ENCODE results near the gene SLC7A8.

The SLC7A8 gene

DNA sequence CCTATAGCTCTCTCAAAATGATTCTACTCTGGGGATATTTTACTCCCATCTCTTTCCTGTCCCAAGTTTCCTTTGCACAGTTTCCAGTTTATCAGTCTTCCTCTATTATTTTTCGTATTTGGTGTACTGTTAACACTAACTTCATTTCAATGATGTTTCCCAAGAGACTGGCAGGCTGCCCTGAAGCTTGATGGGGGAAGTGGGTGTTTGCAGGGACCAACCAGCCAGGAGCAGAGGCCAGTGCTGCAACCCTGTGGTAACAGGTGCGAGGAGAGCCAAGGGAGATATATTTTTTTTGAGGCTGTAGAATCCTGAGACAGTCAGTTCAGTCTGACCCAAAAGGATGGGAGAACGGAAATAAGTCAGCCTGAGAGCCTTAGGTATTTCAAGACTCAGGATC is 52.6 kb downstream of the SLC7A8 start:
- DNase-seq (ENCODE audit: low spot score), result no peak

DNA sequence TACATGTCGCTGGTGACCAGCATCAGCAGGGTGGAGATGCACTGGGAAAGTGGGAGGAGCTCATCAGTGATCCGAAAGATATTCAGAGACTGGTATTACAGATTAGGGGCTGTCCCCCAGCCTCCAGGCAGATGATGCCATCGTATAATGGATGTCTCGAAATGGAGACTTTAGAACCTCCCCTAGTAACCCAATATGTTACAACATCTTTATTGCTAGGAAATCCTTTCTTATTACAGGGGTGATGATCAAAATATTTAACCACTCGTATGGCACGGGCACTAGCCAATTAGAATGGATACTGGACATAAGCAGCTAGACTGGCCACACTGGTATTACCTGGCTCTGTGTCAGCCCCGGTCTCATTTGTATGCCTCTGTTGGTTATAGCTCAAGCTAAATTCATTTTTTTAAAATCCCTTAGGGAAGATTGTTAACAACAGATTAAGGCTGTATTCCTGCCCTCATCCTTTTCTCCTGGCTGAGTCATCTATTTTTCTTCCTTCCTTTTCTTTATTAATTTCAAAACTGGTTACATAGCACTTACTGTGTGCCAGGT is 53.6 kb downstream of the SLC7A8 start:
- DNase-seq (ENCODE audit: low spot score), result no peak

DNA sequence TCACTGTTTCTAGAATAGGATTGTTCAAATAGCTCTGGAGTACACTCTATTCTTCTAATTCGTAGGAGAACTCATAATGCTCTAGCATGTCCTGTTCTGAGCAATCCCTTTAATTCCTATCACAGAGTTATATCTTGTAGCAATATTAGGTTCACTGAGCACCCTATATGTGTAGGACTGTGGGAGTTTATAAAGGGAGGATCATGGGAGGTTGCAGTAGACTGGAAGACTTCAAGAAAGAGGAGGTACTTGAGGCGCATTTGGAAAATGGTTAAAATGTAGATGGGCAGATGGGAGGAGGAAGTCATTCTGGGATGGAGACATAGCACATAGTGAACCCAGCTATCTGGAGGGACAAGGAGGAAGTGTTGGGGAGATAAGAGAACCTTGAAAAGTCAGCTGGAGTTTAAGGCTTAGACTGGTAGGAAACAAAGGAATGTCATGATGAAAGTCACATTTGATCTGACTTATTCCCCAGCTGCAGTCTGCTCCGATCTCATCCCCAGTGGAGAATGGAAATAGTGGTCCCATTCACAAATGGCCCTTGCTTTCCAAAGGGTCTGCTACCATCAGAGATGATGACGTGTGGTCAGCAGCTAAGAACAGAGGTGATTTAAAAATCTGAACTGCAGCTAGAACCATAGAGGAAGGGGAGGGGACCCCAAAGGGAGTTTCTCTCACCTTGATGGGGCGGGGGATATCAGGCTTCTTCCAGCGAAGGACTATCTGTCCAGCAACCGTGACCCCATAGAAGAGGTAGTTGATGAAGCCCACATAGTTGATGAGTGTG is 54.3 kb downstream of the SLC7A8 start:
- no peak for DNase-seq (ENCODE audit: low spot score)

DNA sequence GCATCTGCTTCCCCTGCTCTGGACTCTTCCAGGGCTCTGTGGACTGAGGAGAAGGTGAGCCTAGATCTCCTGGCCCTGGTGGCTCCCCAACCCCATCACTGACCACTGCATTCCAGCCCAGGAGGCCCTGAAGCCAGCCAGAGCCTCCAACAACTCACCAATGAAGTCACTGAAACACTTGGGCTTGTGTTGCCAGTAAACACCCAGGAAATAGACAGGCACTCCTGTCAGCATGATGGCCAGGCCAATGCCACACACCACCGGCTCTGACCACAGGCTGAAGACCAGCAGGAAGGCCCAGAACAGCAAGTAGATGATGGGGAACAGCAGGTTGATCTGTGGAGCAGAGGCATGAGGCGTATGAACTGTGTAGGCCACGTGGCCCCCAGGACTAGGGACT is 55.6 kb downstream of the SLC7A8 start:
- DNase-seq (ENCODE audit: low spot score), result no peak

DNA sequence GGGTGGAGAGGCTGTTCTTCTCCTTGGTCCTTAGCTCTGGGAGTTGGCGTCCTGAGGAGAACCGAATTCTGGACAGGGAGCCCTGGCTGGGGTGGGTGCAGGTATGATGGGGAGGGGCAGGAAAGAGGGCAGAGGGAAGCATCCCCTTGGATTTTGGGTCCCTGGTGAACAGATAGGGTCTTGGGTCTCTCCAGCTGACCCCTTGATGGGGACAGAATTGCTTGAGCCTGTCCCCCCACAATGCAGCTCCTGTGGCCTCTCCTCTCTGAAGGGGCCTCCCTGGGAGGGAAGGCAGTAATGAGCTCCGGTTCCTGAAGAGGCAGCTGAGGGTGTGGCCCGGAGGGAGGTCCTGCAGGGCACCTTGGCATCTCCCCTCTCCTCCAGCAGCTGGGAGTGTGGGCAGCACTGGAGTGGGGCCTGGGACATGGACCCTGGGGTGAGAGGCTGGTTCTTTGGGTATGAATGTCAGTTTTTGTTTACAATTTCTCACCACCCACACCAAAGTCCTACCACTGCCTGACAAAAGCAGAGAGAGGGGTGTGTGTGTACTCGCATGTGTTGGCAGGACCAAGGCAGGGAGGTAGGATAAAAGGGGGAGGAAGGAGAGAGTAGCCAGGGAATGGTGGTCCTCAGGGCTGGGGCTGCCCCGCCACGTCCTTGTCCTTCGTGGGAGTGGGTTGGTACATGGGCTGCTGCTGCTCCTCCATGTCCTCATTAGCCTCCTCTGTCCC is 56.7 kb downstream of the SLC7A8 start:
- no peak for DNase-seq (ENCODE audit: low spot score)

DNA sequence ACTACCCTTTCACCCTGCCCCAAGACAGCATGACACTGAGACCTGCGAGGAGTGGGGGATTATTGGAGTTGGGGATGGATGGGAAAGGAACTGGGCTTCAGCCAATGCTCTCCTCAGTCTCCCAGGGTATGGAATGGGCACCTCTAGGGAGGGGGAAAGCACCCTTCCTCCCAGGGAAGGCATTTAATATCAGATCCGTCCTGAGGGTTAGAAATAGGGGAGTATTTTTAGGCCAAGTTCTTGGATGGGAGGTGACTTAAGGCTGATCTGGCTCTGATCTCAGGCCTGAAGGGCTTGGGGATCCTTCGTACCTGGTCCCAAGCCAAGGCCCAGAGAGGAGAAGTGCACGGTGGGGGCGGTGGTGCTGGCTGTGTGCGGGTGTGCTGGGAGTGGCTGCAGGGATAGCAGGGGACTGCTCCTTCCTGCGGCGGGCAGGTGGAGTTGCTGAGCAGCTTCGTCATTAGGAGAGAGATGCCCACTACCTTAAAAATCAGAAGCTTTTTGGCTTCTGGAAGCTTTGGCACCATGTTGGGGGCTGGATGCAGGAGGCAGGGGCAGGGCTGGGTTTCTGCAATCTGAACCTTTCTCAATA is 57.4 kb downstream of the SLC7A8 start:
- no peak for DNase-seq (ENCODE audit: low spot score)

DNA sequence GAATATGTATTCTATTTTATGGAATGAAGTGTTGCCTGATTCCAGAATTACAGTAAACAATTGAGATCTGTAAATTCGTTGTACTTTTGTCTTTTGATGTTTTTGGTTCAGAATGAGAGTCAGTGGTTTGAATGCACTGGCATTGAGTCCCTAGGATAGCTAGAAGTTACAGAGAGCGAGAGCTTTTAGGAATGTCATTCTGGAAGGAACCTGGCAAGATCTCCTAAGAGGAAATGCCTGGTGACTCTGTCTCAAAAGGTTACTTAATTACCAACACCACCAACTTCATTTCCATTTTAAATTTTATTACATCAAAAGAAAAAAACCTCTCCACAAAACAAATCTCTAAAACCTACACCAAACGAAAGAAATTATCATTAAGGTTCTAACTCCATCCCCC is 58.4 kb downstream of the SLC7A8 start:
- DNase-seq (ENCODE audit: low spot score), result no peak

DNA sequence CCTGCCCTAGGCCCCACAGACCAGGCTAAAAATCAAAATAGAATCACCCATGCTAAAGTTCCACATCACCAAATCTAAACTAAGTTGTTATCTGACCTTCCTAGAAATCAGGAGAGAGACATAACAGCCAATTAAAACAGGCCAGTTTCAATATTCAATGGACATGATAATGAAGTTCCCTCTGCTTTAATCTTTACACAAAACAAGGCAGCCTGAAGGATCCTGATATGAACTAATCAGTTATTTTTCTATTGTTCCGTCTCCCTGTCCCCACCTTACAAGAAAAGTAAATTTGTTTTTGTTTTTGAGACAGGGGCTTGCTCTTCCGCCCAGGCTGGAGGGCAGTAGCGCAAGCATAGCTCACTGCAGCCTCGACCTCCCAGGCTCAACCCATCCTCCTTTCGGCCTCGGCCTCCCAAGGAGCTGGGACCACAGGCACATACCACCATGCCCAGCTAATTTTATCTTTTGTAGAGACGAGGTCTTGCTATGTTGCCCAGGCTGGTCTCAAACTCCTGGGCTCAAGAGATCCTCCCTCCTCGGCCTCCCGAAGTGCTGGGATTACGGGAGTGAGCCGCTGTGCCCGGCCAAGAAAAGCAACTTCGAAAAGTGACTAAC is 59.0 kb downstream of the SLC7A8 start:
- DNase-seq (ENCODE audit: low spot score), result no peak

DNA sequence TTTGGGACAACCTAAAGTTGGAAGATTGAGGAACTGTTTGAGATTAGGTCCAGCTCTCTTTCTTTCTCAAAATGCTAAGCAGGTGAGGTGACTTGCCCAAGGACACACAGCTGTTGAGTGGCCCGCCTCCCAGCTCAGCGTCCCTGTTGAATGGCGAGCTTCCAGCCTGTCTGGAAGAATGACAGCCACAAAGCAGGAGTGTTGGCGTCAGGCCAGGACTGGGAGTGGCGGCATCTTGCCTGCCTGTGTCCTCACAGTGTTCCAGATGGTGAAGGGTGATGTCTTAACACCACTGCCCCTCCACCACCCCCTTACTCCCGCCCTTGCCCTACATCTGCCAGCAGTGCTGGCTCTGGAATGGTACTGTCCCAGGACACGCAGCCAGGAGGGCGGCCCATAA is 60.0 kb downstream of the SLC7A8 start:
- DNase-seq (ENCODE audit: low spot score), result no peak

DNA sequence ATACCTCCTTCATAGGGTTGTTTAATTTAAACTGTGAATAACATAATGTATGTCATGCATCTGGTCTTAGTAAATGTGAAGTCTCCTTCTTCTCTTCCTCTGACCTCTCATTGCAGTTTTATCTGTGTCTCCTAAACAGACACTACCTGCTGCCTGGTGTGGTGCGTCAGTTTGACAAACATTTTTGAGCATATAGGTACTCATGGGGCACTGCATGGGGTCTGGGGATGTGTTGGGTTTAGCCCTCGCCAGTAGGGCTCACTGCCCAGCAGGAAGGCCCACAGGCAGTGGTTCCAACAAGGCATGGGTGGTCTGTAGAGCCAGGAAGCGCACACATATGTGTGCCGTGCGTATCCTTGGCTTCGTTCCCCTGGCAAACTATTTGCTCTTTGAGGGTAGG is 61.4 kb downstream of the SLC7A8 start:
- DNase-seq (ENCODE audit: low spot score), result no peak

DNA sequence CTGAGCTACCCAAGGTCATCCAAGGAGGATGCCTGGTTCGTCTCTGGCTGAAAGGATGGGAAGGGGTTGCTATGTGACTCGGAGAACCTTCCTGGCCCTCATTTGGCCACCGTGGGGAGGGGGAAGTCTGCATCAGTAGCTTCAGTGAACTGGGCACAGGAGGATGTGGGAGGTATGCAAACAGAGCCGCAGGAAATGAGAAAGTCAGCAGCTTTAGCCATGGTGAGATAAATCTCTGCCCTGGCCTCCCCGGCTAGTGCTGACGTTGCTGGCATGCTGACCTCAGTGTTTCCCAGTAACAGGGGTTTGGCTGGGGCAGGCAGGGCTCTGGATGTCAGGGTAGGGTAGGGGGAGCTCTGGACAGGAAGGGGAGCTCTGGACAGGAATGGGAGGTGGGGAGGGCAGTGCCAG is 62.1 kb downstream of the SLC7A8 start:
- DNase-seq (ENCODE audit: low spot score), result no peak

DNA sequence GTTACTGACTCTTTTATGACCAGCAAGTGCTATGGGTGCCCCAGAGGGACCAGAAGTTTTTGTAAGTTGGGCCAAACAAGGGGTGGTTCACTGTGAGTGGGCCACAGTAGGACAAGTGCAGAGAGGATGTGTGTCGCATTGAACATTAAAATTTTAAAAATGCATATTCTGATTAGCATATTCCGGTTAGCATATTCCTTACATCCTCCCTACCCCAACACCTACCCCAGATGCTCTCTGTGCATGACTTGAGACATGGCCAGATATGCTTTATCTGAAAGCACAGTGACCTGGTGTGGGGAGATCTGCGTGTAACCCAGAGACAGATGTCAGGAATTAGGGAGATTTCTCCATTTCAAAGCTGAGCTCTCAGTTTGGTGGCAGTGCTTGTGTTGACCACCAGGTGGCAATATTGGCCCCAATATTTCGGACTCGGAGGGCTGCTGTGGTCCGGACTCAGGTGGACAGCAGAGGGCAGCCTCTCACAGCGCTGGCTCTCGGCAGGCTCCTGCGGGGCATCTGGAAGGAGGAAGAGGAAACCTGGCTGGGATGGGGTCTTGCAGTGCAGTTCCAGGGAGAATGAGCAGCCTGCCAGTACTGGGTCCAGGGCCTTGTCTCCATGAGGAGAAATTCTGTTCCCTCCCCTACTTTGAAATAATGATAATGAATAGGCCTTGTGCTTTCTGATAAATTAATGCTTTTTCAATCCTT is 62.8 kb downstream of the SLC7A8 start:
- peak; percentile 85 for DNase-seq (ENCODE audit: low spot score)

DNA sequence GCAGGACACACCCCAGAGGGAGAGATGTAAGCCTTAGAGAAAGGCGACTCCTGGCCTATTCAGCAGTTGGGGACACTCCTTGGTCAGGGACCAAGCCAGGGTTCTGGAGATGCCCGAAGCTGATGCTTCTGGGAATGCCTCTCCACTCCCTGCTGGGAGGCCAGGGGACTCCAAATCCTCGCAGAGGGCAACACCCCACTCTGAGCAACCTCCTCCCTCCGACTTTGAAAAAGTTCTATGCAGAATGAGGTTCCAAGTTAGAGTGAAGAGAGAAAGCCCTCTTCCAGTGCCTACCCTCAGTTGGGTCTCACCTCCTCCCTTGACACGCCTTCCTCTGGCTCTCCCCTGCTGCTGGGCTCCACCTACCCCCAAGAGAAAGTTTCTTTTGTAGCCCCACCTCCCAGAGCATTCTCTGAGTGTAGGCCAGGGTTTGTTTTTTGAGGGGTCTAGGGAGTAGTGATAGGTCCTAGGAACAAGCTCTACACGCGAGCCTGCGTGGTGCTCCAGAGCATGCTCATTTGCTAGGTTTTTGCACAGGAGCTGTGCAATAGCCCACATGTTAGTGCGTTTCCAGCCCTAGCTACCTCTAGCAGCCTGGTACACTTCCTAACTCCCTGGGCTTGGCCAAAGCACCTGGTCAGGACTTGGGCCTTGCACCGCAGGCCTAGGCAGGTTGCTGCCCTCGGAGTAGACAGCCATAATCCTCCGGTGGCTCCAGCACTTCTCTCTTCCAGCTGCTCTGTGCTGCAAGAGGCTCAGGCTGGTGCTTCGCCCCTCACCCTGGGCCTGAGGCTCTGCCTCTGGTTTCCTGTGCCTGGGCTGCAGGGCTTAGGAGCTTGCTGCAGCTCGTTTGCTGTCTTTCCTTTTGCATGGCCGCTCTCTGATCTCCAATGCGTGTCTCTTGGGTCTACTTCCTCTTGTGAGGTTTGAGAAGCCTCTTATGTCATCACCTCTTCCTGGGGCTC is 63.8 kb downstream of the SLC7A8 start:
- DNase-seq (ENCODE audit: low spot score), result no peak

DNA sequence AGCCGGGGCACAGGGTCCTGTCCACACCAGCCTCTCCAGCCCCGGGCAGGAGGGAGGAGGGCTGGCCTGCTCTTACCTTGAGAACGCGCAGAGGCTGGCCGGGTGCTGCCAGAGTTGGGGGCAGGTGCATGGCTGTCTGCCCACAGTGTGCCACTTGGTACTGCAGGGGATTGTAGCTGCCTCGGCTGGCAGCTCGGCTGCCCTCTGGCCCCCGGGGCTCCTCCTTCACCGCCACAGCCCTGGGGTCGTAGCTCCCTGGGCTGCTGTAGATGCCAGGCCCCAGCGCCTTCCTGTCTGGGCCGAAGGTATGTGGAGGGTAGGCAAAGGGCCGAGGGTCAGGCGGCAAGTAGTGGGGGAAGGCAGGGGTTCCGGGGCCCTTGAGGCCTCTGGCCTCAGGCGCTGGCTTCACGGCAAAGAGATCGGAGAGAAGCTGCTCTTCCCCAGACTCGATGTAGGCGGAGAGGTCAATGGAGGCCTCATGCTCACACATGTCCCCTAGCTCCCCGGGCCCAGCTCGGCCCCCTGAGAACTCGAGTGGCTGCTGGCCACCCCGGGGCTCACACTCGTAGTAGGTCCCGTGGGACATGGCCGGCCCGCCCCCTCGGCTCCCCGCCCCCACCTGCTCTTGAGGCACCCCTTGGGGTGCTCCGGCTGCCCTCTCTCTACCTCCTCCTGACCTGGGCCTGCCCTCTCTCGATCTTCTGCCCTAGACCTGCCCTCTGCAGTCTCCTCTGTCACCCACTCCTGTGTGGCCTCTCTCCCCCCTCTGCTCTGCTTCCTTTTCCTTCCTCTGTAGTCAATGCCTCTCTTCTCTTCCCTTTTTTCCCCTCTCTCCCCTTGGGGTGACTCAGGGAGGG is 64.7 kb downstream of the SLC7A8 start, which contains the start of gene CEBPE:
Gene CEBPE, minus strand, starts transcription at position 750 of the 857 bp plus-strand sequence. Its CDS starts 164 bp downstream, at position 586.
- no peak for DNase-seq (ENCODE audit: low spot score)

DNA sequence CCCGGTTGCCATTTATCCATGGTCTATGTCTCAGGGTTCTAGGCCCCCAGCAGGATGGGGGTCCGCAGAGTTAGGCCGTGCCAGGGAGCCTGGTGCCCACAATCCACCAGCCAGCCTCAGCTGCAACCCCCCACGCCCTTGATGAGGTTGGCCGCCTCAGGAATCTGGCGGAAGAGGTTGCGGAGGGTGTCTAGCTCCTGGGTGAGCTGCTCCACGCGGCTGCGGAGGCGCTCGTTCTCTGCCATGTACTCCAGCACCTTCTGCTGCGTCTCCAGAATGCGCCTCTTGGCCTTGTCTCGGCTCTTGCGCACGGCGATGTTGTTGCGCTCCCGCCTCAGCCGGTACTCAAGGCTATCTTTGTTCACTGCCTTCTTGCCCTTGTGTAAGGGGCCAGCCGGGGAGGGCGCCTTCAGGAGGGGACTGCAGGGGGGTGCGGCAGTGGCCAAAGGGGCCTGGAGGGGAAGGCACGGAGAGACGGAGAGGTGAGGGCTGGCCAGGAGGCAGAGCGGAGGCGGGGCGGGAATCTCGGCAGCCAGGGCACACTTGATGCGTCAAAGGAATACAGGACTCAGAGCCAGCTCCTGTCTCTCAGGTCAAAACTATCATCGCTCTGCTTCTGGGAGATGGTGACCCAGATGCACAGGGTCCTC is 66.0 kb downstream of the SLC7A8 start:
- DNase-seq (ENCODE audit: low spot score), result no peak

DNA sequence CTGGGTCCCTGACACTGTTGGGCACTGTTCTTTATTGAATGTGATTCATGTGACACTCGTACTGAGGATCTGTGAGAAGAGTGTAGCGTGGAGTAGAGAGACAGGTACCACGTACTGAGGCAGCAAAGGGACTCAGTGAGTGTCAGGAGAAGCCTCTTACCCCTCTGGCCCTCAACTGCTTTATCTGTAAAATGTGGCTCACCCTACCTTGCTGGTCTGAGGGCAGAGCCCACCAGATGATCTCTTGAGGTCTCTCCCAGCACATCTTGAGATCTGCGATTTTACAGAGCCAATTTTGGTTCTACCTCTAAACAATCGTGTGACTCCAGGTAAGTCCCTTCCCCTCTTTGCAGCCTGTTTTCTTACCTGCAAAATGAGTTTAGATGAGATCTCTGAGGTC is 67.5 kb downstream of the SLC7A8 start:
- no peak for DNase-seq (ENCODE audit: low spot score)

DNA sequence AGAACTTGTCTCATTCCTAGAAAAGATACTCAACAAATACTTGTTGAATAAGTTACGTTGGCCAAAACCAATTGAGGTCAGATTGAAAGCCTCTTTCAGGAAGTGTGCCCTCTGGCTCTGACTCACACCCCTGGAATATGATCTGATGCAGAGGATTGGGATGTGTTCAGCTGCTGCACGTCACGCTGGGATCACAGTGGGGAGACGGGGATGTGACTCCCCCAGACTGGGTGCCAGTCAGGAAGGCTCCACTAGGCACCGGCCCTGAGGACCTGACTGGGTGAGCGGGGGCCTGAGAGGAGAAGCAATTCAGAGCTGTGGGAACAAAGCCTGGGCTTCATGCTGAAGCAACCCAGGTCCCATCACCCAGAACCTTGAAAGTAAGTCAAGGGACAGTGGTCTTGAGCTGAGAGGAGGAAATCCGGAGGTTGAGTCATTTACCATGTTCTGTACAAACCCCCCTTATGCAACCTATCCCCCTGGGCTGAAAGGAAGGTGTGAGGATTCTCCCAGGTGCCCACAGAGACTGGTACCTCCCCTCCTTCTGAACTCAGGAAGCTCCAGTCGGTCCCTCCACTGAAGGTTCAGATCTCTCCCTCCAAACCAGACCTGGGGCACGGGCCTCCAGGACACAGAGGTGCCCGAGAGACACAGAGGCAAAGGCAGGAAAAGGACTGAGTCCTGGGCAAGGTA is 68.3 kb downstream of the SLC7A8 start:
- no peak for DNase-seq (ENCODE audit: low spot score)

DNA sequence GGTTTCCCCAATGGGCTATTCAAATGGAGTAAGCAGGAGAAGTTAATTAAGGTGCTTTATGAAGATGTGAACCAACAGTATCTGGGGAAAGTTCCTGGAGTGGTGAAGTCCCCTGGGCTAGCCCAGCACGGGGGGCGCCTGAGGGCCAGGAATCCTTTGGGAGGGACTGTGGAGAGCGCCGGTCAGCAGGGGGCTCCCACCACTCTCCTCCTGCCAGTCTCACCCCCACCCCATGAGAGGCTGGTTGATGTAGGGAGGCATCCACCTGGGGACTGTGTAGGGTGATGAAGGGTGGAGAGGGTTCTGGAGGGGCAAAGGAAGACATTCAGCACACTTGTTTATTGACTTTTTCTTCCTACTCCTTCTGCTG is 68.8 kb downstream of the SLC7A8 start:
- DNase-seq (ENCODE audit: low spot score), result no peak

DNA sequence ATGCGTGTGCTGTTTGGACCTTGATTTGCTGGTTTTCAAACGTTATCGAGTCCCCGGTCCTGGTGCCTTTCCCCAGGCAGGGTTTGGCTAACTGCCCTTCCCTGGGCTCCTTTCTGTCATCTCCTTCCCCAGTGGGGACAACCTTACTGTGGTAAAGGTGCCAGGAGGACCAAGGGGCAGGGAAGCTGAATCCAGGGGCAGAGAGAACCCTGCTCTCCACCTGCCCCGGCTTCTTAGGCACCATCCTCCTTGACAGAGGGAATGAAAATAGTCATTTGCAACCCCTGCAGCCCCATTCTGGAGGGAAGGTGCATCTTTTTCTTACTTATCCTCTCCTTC is 69.4 kb downstream of the SLC7A8 start:
- DNase-seq (ENCODE audit: low spot score), result no peak

Measured in globus pallidus (tissue), 1 donor.